Measurements from ENCODE around the gene PDE8B. TPM values are rescaled to one million over a fixed set of nuclear protein-coding genes. Genes with fewer than 3 reads are reported as not detected.

Gene PDE8B
- total RNA-seq, 4 donors from 2014 or later: 1.1 to 3.9 (median 1.5) TPM

GRCh38 chr5:77214151-77214550 is 3.7 kb downstream of the PDE8B start:
- no peak for TF ChIP-seq POLR2AphosphoS5 (IDR thresholded peaks at IDR 0.05)
- TF ChIP-seq CTCF (IDR thresholded peaks at IDR 0.05): no peak
- no peak for TF ChIP-seq POLR2A (IDR thresholded peaks at IDR 0.05)
- TF ChIP-seq EP300 (IDR thresholded peaks at IDR 0.05): no peak
- Histone ChIP-seq H3K4me3 (no peak overlapping the region), H3K36me3 (no peaks in the 10 kb centered on the region), H3K9me3 (no peaks in the 10 kb centered on the region), H3K4me1 (peaks cover 18% of the 10 kb centered on the region), H3K27ac (no peak overlapping the region), H3K27me3 (peaks cover 49% of the 10 kb centered on the region)
- no peak for DNase-seq (ENCODE audit: low spot score in 2 of 2)
- 88% methylated on average over 4 of the region's 4 CpGs for WGBS

GRCh38 chr5:77218263-77218662 is 7.8 kb downstream of the PDE8B start:
- DNase-seq (ENCODE audit: low spot score in 2 of 2): no peak
- TF ChIP-seq POLR2A (IDR thresholded peaks at IDR 0.05) (no peak), POLR2AphosphoS5 (IDR thresholded peaks at IDR 0.05) (no peak), CTCF (IDR thresholded peaks at IDR 0.05) (no peak), EP300 (IDR thresholded peaks at IDR 0.05) (no peak)
- Histone ChIP-seq H3K4me1 (no peaks in the 10 kb centered on the region), H3K4me3 (no peak overlapping the region), H3K9me3 (no peaks in the 10 kb centered on the region), H3K27ac (no peak overlapping the region), H3K27me3 (peaks cover 20% of the 10 kb centered on the region), H3K36me3 (no peaks in the 10 kb centered on the region)
- WGBS: 82% methylated on average over 4 of the region's 4 CpGs

GRCh38 chr5:77221115-77221514 is 10.6 kb downstream of the PDE8B start:
- WGBS: 96% methylated on average over 3 of the region's 3 CpGs
- DNase-seq (ENCODE audit: low spot score in 2 of 2): no peak
- Histone ChIP-seq H3K4me1 (no peaks in the 10 kb centered on the region), H3K36me3 (no peaks in the 10 kb centered on the region), H3K27me3 (peaks cover 4% of the 10 kb centered on the region), H3K4me3 (no peak overlapping the region), H3K27ac (no peak overlapping the region), H3K9me3 (no peaks in the 10 kb centered on the region)
- TF ChIP-seq EP300 (IDR thresholded peaks at IDR 0.05): no peak
- no peak for TF ChIP-seq POLR2A (IDR thresholded peaks at IDR 0.05)
- no peak for TF ChIP-seq CTCF (IDR thresholded peaks at IDR 0.05)
- no peak for TF ChIP-seq POLR2AphosphoS5 (IDR thresholded peaks at IDR 0.05)

- no peak for TF ChIP-seq CTCF (IDR thresholded peaks at IDR 0.05)
- TF ChIP-seq EP300 (IDR thresholded peaks at IDR 0.05): no peak
- no peak for TF ChIP-seq POLR2A (IDR thresholded peaks at IDR 0.05)
- no peak for DNase-seq (ENCODE audit: low spot score in 2 of 2)
- H3K4me1 ChIP-seq: no peaks in the 10 kb centered on the region
- peaks cover 4% of the 10 kb centered on the region for H3K27me3 ChIP-seq
- 93% methylated on average over 1 of the region's 1 CpG for WGBS
- H3K9me3 ChIP-seq: no peaks in the 10 kb centered on the region
- H3K36me3 ChIP-seq: no peaks in the 10 kb centered on the region
- no peak overlapping the region for H3K4me3 ChIP-seq
- no peak overlapping the region for H3K27ac ChIP-seq
Measured at GRCh38 chr5:77222722-77223121, 12.2 kb downstream of the PDE8B start.

- no peak overlapping the region for H3K27ac ChIP-seq
- H3K27me3 ChIP-seq: peaks cover 4% of the 10 kb centered on the region
- H3K4me3 ChIP-seq: no peak overlapping the region
- TF ChIP-seq CTCF (IDR thresholded peaks at IDR 0.05): no peak
- no peak for TF ChIP-seq POLR2AphosphoS5 (IDR thresholded peaks at IDR 0.05)
- H3K36me3 ChIP-seq: no peaks in the 10 kb centered on the region
- no peaks in the 10 kb centered on the region for H3K4me1 ChIP-seq
- no peaks in the 10 kb centered on the region for H3K9me3 ChIP-seq
- no peak for DNase-seq (ENCODE audit: low spot score in 2 of 2)
- WGBS: 89% methylated on average over 4 of the region's 4 CpGs
Measured at GRCh38 chr5:77223653-77224052, 13.2 kb downstream of the PDE8B start.

Measured in suprapubic skin (tissue), 4 donors.